GM12878 (cell line): ENCODE results near the gene RGL4. TPM values are rescaled to one million over a fixed set of nuclear protein-coding genes. Genes with fewer than 3 reads are reported as not detected.

Experiments used
- ATAC-seq: fragments of 200-7000 bp; cut with Tn5 transposase; 3 replicates; pipeline ENCODE4 v1.9.1; 2020; ENCODE audit warnings: mild to moderate bottlenecking, moderate library complexity
- BruUV-seq: library from RNA; stranded (reverse); fragments of 400-500 nt; replicated peaks from 2 replicates; lab custom pipeline; 2021; lab: Mats Ljungman, UMichigan
- CTCF ChIA-PET: fragments of 300-600 bp; sonication (Branson Sonifier 250); formaldehyde crosslinking; extraction: SDS; loops from one replicate; lab custom pipeline; 2021; ENCODE audit warnings: inconsistent platforms; lab: Yijun Ruan, JAX
- POLR2A ChIA-PET: fragments of 350-600 bp; formaldehyde crosslinking; extraction: SDS; loops from one replicate; lab custom pipeline; 2021; ENCODE audit warnings: inconsistent platforms; lab: Charles Lee
- RAD21 ChIA-PET: fragments of 300-600 bp; sonication (Branson Sonifier 250); formaldehyde crosslinking; loops from one replicate; lab custom pipeline; 2023; ENCODE audit warnings: antibody characterized with exemption; ENCODE audit not compliant: unreplicated experiment; lab: Charles Lee
- SMC1A ChIA-PET: fragments of 300-600 bp; sonication (Branson Sonifier 250); formaldehyde crosslinking; loops from one replicate; lab custom pipeline; 2023; ENCODE audit not compliant: unreplicated experiment, uncharacterized antibody; lab: Charles Lee
- DNase-seq: peaks from one replicate; pipeline ENCODE4 v3.0.0-alpha.2; 2011; ENCODE audit warnings: low read depth, low spot score
- FAIRE-seq: peaks from 3 replicates; lab custom pipeline; 2011; peaks lifted over from hg19 to GRCh38; lab: Jason Lieb, UNC
- H2AFZ ChIP-seq: 2 replicates; pipeline ENCODE4 v1.6.0; 2011; ENCODE audit warnings: low read depth, low read length, control low read depth; ENCODE audit not compliant: control insufficient read depth
- H3K27ac ChIP-seq: 2 replicates; pipeline ENCODE4 v1.5.1; 2011; ENCODE audit warnings: control low read depth; ENCODE audit not compliant: control insufficient read depth, insufficient read depth
- H3K27me3 ChIP-seq, 2 experiments: replicated peaks in 1 of 2; 2 replicates each; pipeline versions ENCODE4 v1.6.0 to v1.6.1; 2011; ENCODE audit warnings: low read length in 1 of 2; ENCODE audit not compliant: control insufficient read depth in 2 of 2, insufficient read depth in 2 of 2
- H3K36me3 ChIP-seq, 2 experiments: 2 replicates each; pipeline ENCODE4 v1.5.1; 2011; ENCODE audit warnings: low read length in 1 of 2; ENCODE audit not compliant: control insufficient read depth in 2 of 2, insufficient read depth in 2 of 2
- H3K4me1 ChIP-seq: 2 replicates; pipeline ENCODE4 v1.6.1; 2011; ENCODE audit warnings: mild to moderate bottlenecking, low read length, moderate library complexity, mixed read lengths; ENCODE audit not compliant: control insufficient read depth, insufficient read depth
- H3K4me2 ChIP-seq: 2 replicates; pipeline ENCODE4 v1.6.0; 2011; ENCODE audit warnings: control low read depth; ENCODE audit not compliant: control insufficient read depth, insufficient read depth
- H3K4me3 ChIP-seq: fragments of 200-600 bp; sonication (generic); 2 replicates; pipeline ENCODE4 v1.5.1; 2016
- H3K79me2 ChIP-seq: 2 replicates; pipeline ENCODE4 v1.6.0; 2011; ENCODE audit warnings: low read length; ENCODE audit not compliant: control insufficient read depth, insufficient read depth
- H3K9ac ChIP-seq: 2 replicates; pipeline ENCODE4 v1.8.0; 2011; ENCODE audit warnings: low read length, control low read depth, mixed read lengths; ENCODE audit not compliant: control insufficient read depth, insufficient read depth
- H3K9me3 ChIP-seq: replicated peaks from 3 replicates; pipeline ENCODE4 v1.5.1; 2011; ENCODE audit warnings: mild to moderate bottlenecking, low read length; ENCODE audit not compliant: control insufficient read depth, insufficient read depth
- H4K20me1 ChIP-seq: 2 replicates; pipeline ENCODE4 v1.6.0; 2011; ENCODE audit not compliant: control insufficient read depth, insufficient read depth
- FOXM1 ChIP-seq: IDR thresholded peaks from 2 replicates; pipeline ENCODE4 v1.6.1; 2012; ENCODE audit warnings: low read depth, mild to moderate bottlenecking, inconsistent platforms, low read length, moderate library complexity
- ZNF24 ChIP-seq: fragments of 450-650 bp; IDR thresholded peaks from 2 replicates; pipeline ENCODE4 v1.6.1; 2017; ENCODE audit warnings: antibody characterized with exemption, mild to moderate bottlenecking
- WGBS: methylation state at CpG from one replicate; pipeline ENCODE4 v1.1.6; 2016; ENCODE audit warnings: low lambda C conversion rate; ENCODE audit not compliant: insufficient replicate concordance, insufficient coverage; ENCODE audit errors: missing lambda C conversion rate; 5-methylcytosine and 5-hydroxymethylcytosine counted together
- in situ Hi-C: fragments of 300-500 bp; cut with MboI; formaldehyde crosslinking; loops from 9 replicates; pipeline ENCODE4 v1.14.3; 2018; ENCODE audit warnings: mixed read lengths
- intact Hi-C: fragments of 100-400 bp; cut with micrococcal nuclease; formaldehyde crosslinking; loops from one replicate; pipeline ENCODE4 v1.14.2; 2022; ENCODE audit not compliant: unreplicated experiment
- polyA plus RNA-seq, 11 experiments: library from polyadenylated mRNA; depleted of rRNA in 4 of 11; unstranded in 6 of 11; stranded (reverse) in 5 of 11; fragments of >200 nt; fragmentation: Nextera tagmentation in 4 of 11; fragmentation: Illumina TruSeq in 1 of 11; extraction: Ambion mirVana in 4 of 11; extraction: Trizol in 1 of 11; gene quantifications; 1 replicate in 1 of 11; 2 replicates in 10 of 11; pipeline versions ENCODE4 v1.2.1 to v1.2.3, GENCODE V29; 2011 to 2016; ENCODE audit warnings: inconsistent platforms in 2 of 11, missing spikeins in 2 of 11, low read depth in 1 of 11
- total RNA-seq, 4 experiments: library from RNA; depleted of rRNA in 3 of 4; stranded (reverse); fragments of >200 nt in 3 of 4; fragmentation: Illumina TruSeq in 1 of 4; extraction: Trizol in 1 of 4; gene quantifications; 2 replicates each; pipeline versions ENCODE4 v1.2.1 to v1.2.3, GENCODE V29; 2013 to 2021
- TF ChIP-seq, protein P1 (sequence below): fragments of 450-650 bp; IDR thresholded peaks from 2 replicates; pipeline ENCODE4 v1.6.1; 2017; ENCODE audit warnings: mild to moderate bottlenecking, moderate library complexity
- TF ChIP-seq, protein P2 (sequence below): fragments of 450-650 bp; IDR thresholded peaks from 2 replicates; pipeline ENCODE4 v1.6.1; 2017; ENCODE audit warnings: mild to moderate bottlenecking, moderate library complexity

The RGL4 gene
- total and polyA plus RNA-seq, 10 of the 15 experiments (the other 5 are each of a cell fraction or from before 2014, with no cell fraction given), result 1.4 to 9.0 (median 2.0) TPM; not detected in 1

- no TSS peak for BruUV-seq
- DNase-seq (no peak), FAIRE-seq (no peak), ATAC-seq (no peak)
- H3K36me3 ChIP-seq, result no peaks in the 10 kb centered on the region; a peak in 1 of 4 replicates
- intact Hi-C loops, result no loop called here
- RAD21 ChIA-PET, result no interaction called here
- H4K20me1 ChIP-seq, result no peaks in the 10 kb centered on the region
- WGBS, result 95% methylated on average over 13 of the region's 13 CpGs
- H3K79me2 ChIP-seq, result no peaks in the 10 kb centered on the region
- H3K4me3 ChIP-seq, result no peak overlapping the region
- H3K4me2 ChIP-seq, result no peak overlapping the region
- SMC1A ChIA-PET, result interaction anchor here (0.7 kb wide), 1 partner anchor 13 kb away, joined by 3 read pairs; no protein-coding TSS in a partner anchor
- no peaks in the 10 kb centered on the region for H3K27me3 ChIP-seq
- peak; percentile 94 for TF ChIP-seq ZNF24
- TF ChIP-seq, protein P1, sequence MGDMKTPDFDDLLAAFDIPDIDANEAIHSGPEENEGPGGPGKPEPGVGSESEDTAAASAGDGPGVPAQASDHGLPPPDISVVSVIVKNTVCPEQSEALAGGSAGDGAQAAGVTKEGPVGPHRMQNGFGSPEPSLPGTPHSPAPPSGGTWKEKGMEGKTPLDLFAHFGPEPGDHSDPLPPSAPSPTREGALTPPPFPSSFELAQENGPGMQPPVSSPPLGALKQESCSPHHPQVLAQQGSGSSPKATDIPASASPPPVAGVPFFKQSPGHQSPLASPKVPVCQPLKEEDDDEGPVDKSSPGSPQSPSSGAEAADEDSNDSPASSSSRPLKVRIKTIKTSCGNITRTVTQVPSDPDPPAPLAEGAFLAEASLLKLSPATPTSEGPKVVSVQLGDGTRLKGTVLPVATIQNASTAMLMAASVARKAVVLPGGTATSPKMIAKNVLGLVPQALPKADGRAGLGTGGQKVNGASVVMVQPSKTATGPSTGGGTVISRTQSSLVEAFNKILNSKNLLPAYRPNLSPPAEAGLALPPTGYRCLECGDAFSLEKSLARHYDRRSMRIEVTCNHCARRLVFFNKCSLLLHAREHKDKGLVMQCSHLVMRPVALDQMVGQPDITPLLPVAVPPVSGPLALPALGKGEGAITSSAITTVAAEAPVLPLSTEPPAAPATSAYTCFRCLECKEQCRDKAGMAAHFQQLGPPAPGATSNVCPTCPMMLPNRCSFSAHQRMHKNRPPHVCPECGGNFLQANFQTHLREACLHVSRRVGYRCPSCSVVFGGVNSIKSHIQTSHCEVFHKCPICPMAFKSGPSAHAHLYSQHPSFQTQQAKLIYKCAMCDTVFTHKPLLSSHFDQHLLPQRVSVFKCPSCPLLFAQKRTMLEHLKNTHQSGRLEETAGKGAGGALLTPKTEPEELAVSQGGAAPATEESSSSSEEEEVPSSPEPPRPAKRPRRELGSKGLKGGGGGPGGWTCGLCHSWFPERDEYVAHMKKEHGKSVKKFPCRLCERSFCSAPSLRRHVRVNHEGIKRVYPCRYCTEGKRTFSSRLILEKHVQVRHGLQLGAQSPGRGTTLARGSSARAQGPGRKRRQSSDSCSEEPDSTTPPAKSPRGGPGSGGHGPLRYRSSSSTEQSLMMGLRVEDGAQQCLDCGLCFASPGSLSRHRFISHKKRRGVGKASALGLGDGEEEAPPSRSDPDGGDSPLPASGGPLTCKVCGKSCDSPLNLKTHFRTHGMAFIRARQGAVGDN, result peak; percentile 99
- TF ChIP-seq, protein P2, sequence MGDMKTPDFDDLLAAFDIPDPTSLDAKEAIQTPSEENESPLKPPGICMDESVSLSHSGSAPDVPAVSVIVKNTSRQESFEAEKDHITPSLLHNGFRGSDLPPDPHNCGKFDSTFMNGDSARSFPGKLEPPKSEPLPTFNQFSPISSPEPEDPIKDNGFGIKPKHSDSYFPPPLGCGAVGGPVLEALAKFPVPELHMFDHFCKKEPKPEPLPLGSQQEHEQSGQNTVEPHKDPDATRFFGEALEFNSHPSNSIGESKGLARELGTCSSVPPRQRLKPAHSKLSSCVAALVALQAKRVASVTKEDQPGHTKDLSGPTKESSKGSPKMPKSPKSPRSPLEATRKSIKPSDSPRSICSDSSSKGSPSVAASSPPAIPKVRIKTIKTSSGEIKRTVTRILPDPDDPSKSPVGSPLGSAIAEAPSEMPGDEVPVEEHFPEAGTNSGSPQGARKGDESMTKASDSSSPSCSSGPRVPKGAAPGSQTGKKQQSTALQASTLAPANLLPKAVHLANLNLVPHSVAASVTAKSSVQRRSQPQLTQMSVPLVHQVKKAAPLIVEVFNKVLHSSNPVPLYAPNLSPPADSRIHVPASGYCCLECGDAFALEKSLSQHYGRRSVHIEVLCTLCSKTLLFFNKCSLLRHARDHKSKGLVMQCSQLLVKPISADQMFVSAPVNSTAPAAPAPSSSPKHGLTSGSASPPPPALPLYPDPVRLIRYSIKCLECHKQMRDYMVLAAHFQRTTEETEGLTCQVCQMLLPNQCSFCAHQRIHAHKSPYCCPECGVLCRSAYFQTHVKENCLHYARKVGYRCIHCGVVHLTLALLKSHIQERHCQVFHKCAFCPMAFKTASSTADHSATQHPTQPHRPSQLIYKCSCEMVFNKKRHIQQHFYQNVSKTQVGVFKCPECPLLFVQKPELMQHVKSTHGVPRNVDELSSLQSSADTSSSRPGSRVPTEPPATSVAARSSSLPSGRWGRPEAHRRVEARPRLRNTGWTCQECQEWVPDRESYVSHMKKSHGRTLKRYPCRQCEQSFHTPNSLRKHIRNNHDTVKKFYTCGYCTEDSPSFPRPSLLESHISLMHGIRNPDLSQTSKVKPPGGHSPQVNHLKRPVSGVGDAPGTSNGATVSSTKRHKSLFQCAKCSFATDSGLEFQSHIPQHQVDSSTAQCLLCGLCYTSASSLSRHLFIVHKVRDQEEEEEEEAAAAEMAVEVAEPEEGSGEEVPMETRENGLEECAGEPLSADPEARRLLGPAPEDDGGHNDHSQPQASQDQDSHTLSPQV, result peak; percentile 98
- TF ChIP-seq FOXM1, result no peak
- no peaks in the 10 kb centered on the region; the same call in 2 of the 3 replicates for H3K9me3 ChIP-seq
- H3K9ac ChIP-seq, result no peak overlapping the region
- H3K4me1 ChIP-seq, result no peaks in the 10 kb centered on the region
- CTCF ChIA-PET, result no interaction called here
- H3K27ac ChIP-seq, result no peak overlapping the region
- POLR2A ChIA-PET, result interaction anchor here (0.5 to 1.6 kb wide), 2 partner anchors 11 to 19 kb away, joined by 3 to 7 read pairs; no protein-coding TSS in a partner anchor
- H2AFZ ChIP-seq, result no peak overlapping the region
- in situ Hi-C loops, result no loop called here
These were observed 53.2 kb downstream of the RGL4 start for GRCh38 chr22:23744001-23744400.
